ENCODE data around the gene TMEM80.

GRCh38 chr11:728901-729491 is 33.4 kb downstream of the TMEM80 start:
- TF ChIP-seq CTCF (IDR thresholded peaks at IDR 0.05) (no peak), POLR2AphosphoS5 (IDR thresholded peaks at IDR 0.05) (no peak)
